ENCODE measurements around the gene ITGBL1. TPM values are rescaled to one million over a fixed set of nuclear protein-coding genes. Genes with fewer than 3 reads are reported as not detected.

The ITGBL1 gene
- total RNA-seq, 4 donors from 2014 or later = 26.4 to 81.4 (median 76.1) TPM

GRCh38 chr13:101640788-101641400 is 188.4 kb downstream of the ITGBL1 start:
- Histone ChIP-seq H3K27me3 (no peaks in the 10 kb centered on the region), H3K9me3 (no peaks in the 10 kb centered on the region), H3K4me1 (no peaks in the 10 kb centered on the region), H3K36me3 (no peaks in the 10 kb centered on the region), H3K4me3 (no peak overlapping the region), H3K27ac (no peak overlapping the region)
- no peak for TF ChIP-seq POLR2A (IDR thresholded peaks at IDR 0.05)
- no peak for TF ChIP-seq EP300 (IDR thresholded peaks at IDR 0.05)
- TF ChIP-seq CTCF (IDR thresholded peaks at IDR 0.05) = no peak
- no peak for DNase-seq (ENCODE audit: low spot score in 2 of 2)
- 38 to 56% methylated on average over 2 of the region's 2 CpGs for WGBS, 2 donors

GRCh38 chr13:101645871-101646270 is 193.4 kb downstream of the ITGBL1 start:
- H3K27ac ChIP-seq = no peak overlapping the region
- no peak overlapping the region for H3K4me3 ChIP-seq
- no peaks in the 10 kb centered on the region for H3K9me3 ChIP-seq
- H3K27me3 ChIP-seq = no peaks in the 10 kb centered on the region
- H3K36me3 ChIP-seq = no peaks in the 10 kb centered on the region
- TF ChIP-seq POLR2A (IDR thresholded peaks at IDR 0.05) (no peak), EP300 (IDR thresholded peaks at IDR 0.05) (no peak), CTCF (IDR thresholded peaks at IDR 0.05) (no peak)
- H3K4me1 ChIP-seq = no peaks in the 10 kb centered on the region
- no peak for DNase-seq (ENCODE audit: low spot score in 2 of 2)
- 70 to 72% methylated on average over 1 of the region's 1 CpG for WGBS, 2 donors

- Histone ChIP-seq H3K36me3 (no peaks in the 10 kb centered on the region), H3K9me3 (no peaks in the 10 kb centered on the region), H3K4me3 (no peak overlapping the region), H3K4me1 (no peaks in the 10 kb centered on the region), H3K27me3 (no peaks in the 10 kb centered on the region), H3K27ac (peak overlapping the region in 1 of 4 donors; percentile 36)
- DNase-seq (ENCODE audit: low spot score in 2 of 2) = no peak
- WGBS, 2 donors = 84 to 86% methylated on average over 5 of the region's 5 CpGs
- TF ChIP-seq EP300 (IDR thresholded peaks at IDR 0.05) (no peak), POLR2A (IDR thresholded peaks at IDR 0.05) (no peak), CTCF (IDR thresholded peaks at IDR 0.05) (no peak)
Observed at GRCh38 chr13:101647760-101648159, 195.3 kb downstream of the ITGBL1 start.

GRCh38 chr13:101648766-101649487 is 196.5 kb downstream of the ITGBL1 start:
- Histone ChIP-seq H3K27me3 (no peaks in the 10 kb centered on the region), H3K4me1 (no peaks in the 10 kb centered on the region), H3K9me3 (no peaks in the 10 kb centered on the region), H3K36me3 (no peaks in the 10 kb centered on the region), H3K27ac (no peak overlapping the region), H3K4me3 (no peak overlapping the region)
- TF ChIP-seq EP300 (IDR thresholded peaks at IDR 0.05) (no peak), POLR2A (IDR thresholded peaks at IDR 0.05) (no peak), CTCF (IDR thresholded peaks at IDR 0.05) (no peak)
- no peak for DNase-seq (ENCODE audit: low spot score in 2 of 2)

GRCh38 chr13:101649488-101650126 is 197.1 kb downstream of the ITGBL1 start:
- Histone ChIP-seq H3K27ac (no peak overlapping the region), H3K4me3 (no peak overlapping the region), H3K9me3 (no peaks in the 10 kb centered on the region), H3K27me3 (no peaks in the 10 kb centered on the region), H3K4me1 (no peaks in the 10 kb centered on the region), H3K36me3 (no peaks in the 10 kb centered on the region)
- peak in 1 of 2 donors; percentile 46 for DNase-seq (ENCODE audit: low spot score in 2 of 2)
- no peak for TF ChIP-seq POLR2A (IDR thresholded peaks at IDR 0.05)
- TF ChIP-seq CTCF (IDR thresholded peaks at IDR 0.05) = no peak
- TF ChIP-seq EP300 (IDR thresholded peaks at IDR 0.05) = peak in 1 of 2 donors; percentile 84
- 75 to 84% methylated on average over 4 of the region's 4 CpGs for WGBS, 2 donors

All from tibial nerve (tissue), 4 donors.